ENCODE measurements around the gene SUGT1. TPM values are rescaled to one million over a fixed set of nuclear protein-coding genes. Genes with fewer than 3 reads are reported as not detected.

Gene SUGT1
- total RNA-seq, 4 donors from 2014 or later, result 31.9 to 53.7 (median 48.9) TPM

DNA sequence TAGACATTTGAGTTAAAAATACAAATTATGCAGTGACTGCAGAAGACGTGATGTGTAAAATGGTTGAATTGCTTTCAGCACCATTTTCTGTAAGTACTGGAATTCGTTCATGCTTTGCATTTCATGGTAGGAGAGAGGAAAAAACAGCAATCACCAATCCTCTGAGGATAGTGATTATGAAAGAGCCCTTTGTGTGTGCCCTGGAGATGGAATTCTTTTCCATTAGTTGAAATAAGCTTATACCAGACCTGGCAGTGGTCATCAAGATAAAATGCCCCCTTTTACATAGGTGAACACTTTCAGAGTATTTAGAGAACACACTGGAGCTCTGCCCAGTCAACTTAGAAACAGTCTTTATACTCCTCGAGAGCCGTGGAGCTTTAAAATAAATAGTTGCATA, 85.3 kb downstream of the SUGT1 start:
- no peak for ATAC-seq
- H3K27ac ChIP-seq, result no peak overlapping the region
- H3K36me3 ChIP-seq, result no peaks in the 10 kb centered on the region
- TF ChIP-seq POLR2A (IDR thresholded peaks at IDR 0.05) (no peak), EP300 (IDR thresholded peaks at IDR 0.05) (no peak), POLR2AphosphoS5 (IDR thresholded peaks at IDR 0.05) (no peak)
- TF ChIP-seq, protein P1, sequence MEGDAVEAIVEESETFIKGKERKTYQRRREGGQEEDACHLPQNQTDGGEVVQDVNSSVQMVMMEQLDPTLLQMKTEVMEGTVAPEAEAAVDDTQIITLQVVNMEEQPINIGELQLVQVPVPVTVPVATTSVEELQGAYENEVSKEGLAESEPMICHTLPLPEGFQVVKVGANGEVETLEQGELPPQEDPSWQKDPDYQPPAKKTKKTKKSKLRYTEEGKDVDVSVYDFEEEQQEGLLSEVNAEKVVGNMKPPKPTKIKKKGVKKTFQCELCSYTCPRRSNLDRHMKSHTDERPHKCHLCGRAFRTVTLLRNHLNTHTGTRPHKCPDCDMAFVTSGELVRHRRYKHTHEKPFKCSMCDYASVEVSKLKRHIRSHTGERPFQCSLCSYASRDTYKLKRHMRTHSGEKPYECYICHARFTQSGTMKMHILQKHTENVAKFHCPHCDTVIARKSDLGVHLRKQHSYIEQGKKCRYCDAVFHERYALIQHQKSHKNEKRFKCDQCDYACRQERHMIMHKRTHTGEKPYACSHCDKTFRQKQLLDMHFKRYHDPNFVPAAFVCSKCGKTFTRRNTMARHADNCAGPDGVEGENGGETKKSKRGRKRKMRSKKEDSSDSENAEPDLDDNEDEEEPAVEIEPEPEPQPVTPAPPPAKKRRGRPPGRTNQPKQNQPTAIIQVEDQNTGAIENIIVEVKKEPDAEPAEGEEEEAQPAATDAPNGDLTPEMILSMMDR (IDR thresholded peaks at IDR 0.05), result no peak
- peaks cover 0 to under 1% (median 0%) of the 10 kb centered on the region in 3 donors for H3K9me3 ChIP-seq
- 68 to 76% methylated on average over 2 to 4 of the region's 4 CpGs for WGBS, 2 donors (ENCODE audit: low coverage in 1 of 2)
- peaks cover 0 to 16% (median 0%) of the 10 kb centered on the region in 3 donors for H3K4me1 ChIP-seq
- H3K4me3 ChIP-seq, result no peak overlapping the region
- H3K27me3 ChIP-seq, result peaks cover 57% of the 10 kb centered on the region

DNA sequence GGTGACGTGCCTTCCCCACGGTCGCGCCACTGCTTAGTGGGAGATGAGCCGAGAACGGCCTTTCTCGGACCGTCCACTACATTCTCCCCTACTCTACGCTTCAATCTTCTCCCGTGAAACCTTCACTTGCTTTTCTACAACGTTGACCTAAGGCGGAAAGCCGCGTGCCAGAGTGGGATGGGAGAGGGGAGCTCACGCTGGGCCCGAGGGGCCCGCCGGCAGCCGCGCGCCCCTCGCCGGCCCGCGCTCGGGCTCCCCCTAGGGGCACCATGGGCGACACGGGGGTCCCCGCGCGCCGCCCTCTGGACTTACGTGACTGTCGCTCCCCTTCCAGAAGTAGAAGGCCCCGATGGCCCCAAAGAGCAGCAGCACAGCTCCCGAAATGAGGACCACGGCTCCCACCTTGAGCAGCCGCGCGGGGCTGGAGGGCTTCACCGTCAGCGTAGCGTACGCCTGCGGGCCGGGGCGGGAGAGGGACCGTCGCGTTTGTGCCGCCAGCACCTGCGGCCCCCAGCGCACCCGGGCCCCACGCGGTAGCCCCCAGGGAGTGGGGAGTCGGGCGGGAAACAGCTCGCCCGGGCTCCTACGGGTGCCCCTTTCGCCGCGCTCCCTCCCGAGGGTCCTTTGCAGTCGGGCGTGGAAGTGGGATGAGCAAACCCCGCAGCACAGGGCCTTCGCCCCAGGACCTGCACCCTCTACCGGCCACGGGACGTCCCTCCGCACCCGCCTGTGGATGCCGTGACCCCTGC, 86.3 kb downstream of the SUGT1 start:
- Histone ChIP-seq H3K27ac (no peak overlapping the region), H3K9me3 (peaks cover 0 to 6% (median 0%) of the 10 kb centered on the region in 3 donors), H3K4me3 (peak overlapping the region in 1 of 2 donors; percentile 46), H3K36me3 (no peaks in the 10 kb centered on the region), H3K4me1 (peaks cover 0 to 16% (median 0%) of the 10 kb centered on the region in 3 donors), H3K27me3 (peaks cover 65% of the 10 kb centered on the region)
- 24 to 25% methylated on average over 8 to 10 of the region's 75 CpGs for WGBS, 2 donors (ENCODE audit: low coverage in 1 of 2)
- no peak for TF ChIP-seq POLR2AphosphoS5 (IDR thresholded peaks at IDR 0.05)
- TF ChIP-seq, protein P1 (IDR thresholded peaks at IDR 0.05), result peak in 3 of 4 experiments; percentile 16 to 49 (median 30)
- TF ChIP-seq EP300 (IDR thresholded peaks at IDR 0.05), result no peak
- ATAC-seq, result no peak

DNA sequence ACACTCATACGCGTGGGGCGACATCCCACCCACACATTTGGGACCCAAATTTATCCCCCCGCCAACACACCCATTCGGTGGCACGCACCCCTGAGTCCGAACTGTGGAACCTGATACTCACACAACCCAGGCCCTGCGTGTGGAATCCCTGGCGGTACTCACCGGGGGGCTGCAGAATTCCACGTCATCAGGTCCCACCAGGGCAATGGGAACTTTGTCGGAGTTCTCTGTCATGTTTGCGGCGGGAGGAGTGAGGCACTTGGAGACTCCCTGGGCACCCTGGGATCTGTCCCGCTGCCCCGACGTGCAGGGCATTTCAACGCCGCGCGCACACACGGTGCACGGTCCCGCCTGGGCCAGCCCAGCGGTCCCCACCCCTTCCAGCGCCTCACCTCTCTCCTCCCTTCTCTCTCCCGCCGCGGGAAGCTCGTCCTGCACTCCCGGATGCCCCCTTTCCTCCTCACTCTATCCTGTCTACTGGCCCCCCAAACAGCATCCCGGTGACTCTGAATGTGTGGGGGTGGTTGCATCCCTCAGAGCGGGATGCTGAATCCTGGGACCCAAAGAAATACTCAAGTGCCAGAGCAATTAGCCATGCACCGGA, 86.9 kb downstream of the SUGT1 start, which contains the start of gene CNMD:
TSS of gene CNMD (minus strand) at position 353 of the 604 bp plus-strand sequence. CDS start at position 234, 119 bp downstream.
- Histone ChIP-seq H3K27ac (no peak within 1 kb of the TSS), H3K4me3 (peak within 1 kb of the TSS in 1 of 2 donors; percentile 46), H3K27me3 (peaks cover 68% of the 10 kb centered on the region), H3K36me3 (no peaks in the 10 kb centered on the region), H3K4me1 (peaks cover 0 to 16% (median 0%) of the 10 kb centered on the region in 3 donors), H3K9me3 (peaks cover 0 to 6% (median 0%) of the 10 kb centered on the region in 3 donors)
- 3 to 10% methylated on average over 2 to 18 of the region's 34 CpGs for WGBS, 2 donors (ENCODE audit: low coverage in 1 of 2)
- no peak for ATAC-seq
- TF ChIP-seq, protein P1 (IDR thresholded peaks at IDR 0.05), result no peak

DNA sequence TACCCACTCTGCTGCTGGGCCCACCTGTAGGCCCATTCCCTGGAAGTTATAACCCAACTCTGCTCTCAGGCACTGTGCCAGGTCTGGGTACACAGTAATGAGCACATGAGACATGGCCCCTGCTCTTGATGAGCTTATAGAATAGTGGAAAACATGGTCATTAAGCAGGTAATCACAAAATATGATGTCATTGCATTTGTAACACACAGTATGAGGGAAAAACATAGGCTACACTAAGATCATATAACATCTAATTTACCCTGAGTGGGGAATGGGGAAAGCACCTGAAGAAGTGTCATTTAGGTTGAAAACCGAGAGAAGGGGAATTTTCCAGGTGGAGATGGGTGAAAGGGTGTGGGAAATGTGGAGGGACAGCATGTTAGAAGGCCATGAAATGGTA, 90.9 kb downstream of the SUGT1 start:
- TF ChIP-seq POLR2AphosphoS5 (IDR thresholded peaks at IDR 0.05), result no peak
- TF ChIP-seq POLR2A (IDR thresholded peaks at IDR 0.05), result no peak
- TF ChIP-seq EP300 (IDR thresholded peaks at IDR 0.05), result no peak
- TF ChIP-seq, protein P1 (IDR thresholded peaks at IDR 0.05), result no peak
- H3K4me3 ChIP-seq, result no peak overlapping the region
- 80% methylated on average over 1 of the region's 1 CpG for WGBS, 2 donors (ENCODE audit: low coverage in 1 of 2)

More for the DNA sequence above, 90.9 kb downstream of the SUGT1 start:
- Histone ChIP-seq H3K27ac (no peak overlapping the region), H3K27me3 (peaks cover 62% of the 10 kb centered on the region), H3K4me1 (peaks cover 0 to 12% (median 0%) of the 10 kb centered on the region in 3 donors), H3K36me3 (no peaks in the 10 kb centered on the region), H3K9me3 (peaks cover 0 to 6% (median 0%) of the 10 kb centered on the region in 3 donors)
- ATAC-seq, result no peak

Measured in gastroesophageal sphincter (tissue), 4 donors.